Fibroblast of skin of back (primary cell): ENCODE measurements around the gene MDFIC2.

Experiments used
- DNase-seq: peaks from one replicate; pipeline ENCODE4 v3.0.0-alpha.2; 2013

The MDFIC2 gene

DNA sequence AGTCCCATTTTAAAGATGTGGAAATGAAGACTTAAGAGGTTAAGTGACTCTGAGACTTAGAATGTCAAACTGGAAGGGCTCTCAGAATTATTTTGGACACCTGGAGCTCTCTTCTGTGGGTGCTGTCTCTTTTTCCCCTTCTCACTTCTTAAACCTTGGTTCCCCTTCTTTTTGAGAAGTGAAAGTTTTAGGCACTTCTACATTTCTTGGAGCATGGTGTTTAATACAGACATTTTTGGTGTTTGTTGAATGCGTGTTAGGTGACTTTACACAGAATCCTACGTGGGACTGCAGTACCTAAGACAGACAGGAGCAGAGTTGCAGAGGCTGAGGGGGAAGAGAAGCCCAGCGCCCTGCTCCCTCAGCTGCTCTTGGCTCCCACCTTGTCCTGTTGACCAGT is 133.3 kb downstream of the MDFIC2 start:
- no peak for DNase-seq

DNA sequence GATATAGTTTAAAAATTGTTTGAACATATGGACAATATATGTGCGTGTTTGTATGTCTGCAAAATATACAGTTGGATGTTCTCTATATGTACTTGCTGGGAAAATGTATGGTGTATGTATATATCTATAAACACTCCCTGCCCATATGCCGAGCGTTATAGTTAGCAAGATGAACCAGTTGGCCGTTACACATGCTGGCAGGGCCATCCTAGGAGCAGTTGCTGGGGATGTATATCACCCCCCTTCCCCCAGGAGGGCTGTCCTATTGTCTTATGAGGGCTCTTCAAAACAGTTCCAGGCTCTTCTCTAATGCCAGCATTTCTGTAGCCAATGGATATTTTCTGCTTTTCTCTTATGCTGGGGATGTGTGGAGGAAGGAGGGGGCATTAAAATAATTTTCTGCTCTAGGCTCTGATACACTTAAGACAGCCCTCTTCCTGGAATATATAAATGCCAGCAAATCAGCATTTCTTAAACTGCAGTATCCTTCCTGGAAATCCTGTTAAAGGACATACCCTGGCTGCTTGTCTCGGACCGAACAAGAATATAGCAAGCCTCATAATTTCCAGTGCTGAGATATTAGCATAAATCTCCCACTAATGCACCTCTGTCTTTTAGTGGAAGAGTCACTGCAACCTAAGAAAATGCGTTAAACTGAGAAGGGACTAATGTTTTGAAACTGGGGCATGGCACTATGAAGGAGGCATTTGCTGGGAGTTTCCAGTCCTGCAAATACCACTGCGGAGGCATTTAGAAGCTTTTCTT is 134.4 kb downstream of the MDFIC2 start:
- DNase-seq, result no peak

DNA sequence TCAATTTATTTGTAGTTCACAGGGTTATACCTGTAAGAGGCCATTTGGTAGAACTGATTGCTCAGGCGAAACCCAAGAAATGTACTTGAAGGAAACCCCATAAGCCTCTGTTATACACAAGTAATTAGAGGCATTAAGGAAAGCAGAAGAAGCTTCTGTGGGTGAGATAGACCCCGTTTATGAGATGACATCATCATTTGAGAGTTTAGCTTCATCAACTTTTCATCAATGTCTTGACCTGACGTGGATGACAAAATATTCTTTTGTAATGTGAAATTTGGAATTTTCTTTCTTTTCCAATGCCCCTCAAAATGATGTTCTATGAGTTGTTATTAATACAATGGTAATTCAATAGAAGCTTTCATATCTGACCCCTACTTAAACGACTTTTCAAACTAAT is 136.2 kb downstream of the MDFIC2 start:
- DNase-seq, result no peak

DNA sequence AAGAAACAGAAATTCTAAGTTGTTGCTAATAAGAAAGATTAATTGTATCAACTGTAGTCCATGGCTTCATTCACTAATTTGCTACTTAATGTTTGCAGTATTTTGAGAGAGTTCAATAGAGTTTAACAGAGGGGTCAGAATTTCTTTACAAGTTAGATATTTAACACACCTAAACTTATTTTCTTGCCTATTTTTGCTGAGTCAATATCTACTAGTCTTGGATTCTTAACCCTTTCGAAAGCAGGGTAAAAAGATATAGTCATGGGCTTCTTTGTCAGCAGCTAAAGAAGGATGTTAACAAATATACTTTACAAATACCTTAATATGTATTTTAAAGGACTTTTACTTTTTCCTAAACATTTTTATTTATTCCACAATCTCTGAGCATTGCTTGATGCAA is 155.6 kb downstream of the MDFIC2 start:
- no peak for DNase-seq

DNA sequence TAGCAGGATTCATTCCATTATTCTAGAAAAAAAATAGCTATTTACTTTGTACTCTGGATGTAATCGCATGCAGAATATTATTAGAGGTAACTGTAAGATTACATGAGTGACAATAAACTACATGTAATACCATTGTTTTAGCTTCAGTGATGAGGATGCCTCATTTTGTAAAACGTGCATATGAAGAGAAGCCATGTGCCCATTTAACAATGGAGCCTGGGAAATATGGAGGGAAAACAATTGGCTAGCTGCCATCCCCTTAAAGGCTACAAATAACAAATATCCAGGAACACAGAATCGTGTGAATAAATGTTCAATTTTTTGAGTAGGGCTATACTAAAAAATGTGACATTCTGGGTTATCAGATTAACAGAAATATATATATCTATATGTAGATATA is 161.8 kb downstream of the MDFIC2 start:
- DNase-seq, result no peak

DNA sequence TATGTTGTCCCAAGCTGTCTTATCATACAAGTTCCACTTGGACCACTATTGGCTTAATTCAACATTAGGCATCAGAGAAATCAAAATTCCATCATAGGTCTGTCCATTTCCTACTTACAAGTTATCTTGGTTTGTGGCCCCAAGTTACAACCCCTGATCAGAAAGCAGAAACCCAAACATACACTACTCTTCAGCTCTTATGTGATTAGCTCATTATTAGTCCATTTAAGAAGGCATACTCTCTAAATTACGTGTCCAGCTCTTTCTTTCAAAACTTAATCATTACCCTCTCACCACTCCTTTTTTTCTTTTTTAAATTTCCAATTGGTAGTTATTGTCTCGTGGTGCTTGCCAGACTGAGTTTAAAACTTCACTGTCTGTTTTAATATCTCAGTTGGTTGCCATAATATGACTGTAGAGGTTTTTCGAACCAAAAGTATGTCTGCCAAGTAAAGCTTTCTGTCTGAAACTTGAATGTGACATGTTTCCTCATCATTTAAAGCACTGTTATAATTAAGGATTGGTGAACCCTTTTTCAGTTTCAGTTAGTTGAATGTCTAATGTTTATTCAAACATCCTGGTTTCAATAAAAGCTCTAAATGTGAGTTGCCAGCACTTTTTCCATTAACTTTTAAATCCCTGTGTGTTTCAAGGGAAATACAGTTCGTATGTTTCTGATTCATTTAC is 162.6 kb downstream of the MDFIC2 start:
- no peak for DNase-seq
